Calu3 (cell line): Measurements from ENCODE around the gene DUSP7. TPM values are rescaled to one million over a fixed set of nuclear protein-coding genes. Genes with fewer than 3 reads are reported as not detected.

Experiments
- BruUV-seq: library from RNA; stranded (reverse); fragments of 400-500 nt; replicated peaks from 2 replicates; lab custom pipeline; 2021; lab: Mats Ljungman, UMichigan
- CTCF ChIA-PET: fragments of 300-600 bp; sonication (Branson Sonifier 250); formaldehyde crosslinking; loops from one replicate; lab custom pipeline; 2022; ENCODE audit warnings: antibody characterized with exemption; lab: Charles Lee
- DNase-seq: peaks from one replicate; pipeline ENCODE4 v3.0.0; 2022
- H3K27ac Mint-ChIP-seq: one replicate; pipeline ENCODE4 v1.8.0; 2022; ENCODE audit warnings: mixed read lengths; ENCODE audit not compliant: unreplicated experiment
- H3K27me3 Mint-ChIP-seq: one replicate; pipeline ENCODE4 v1.8.0; 2022; ENCODE audit warnings: mixed read lengths; ENCODE audit not compliant: unreplicated experiment
- H3K36me3 Mint-ChIP-seq: one replicate; pipeline ENCODE4 v1.8.0; 2022; ENCODE audit warnings: mild to moderate bottlenecking, moderate library complexity, mixed read lengths; ENCODE audit not compliant: insufficient read depth, unreplicated experiment
- H3K4me1 Mint-ChIP-seq: one replicate; pipeline ENCODE4 v1.8.0; 2022; ENCODE audit warnings: mild to moderate bottlenecking, low read depth, mixed read lengths; ENCODE audit not compliant: unreplicated experiment
- H3K4me3 Mint-ChIP-seq: one replicate; pipeline ENCODE4 v1.8.0; 2022; ENCODE audit warnings: mild to moderate bottlenecking, low read depth, moderate library complexity, mixed read lengths; ENCODE audit not compliant: unreplicated experiment
- H3K9me3 Mint-ChIP-seq: one replicate; pipeline ENCODE4 v1.8.0; 2022; ENCODE audit warnings: low read depth, mixed read lengths; ENCODE audit not compliant: unreplicated experiment
- intact Hi-C: fragments of 100-400 bp; cut with micrococcal nuclease; formaldehyde crosslinking; loops from one replicate; pipeline ENCODE4 v1.10.0; 2022; ENCODE audit not compliant: unreplicated experiment
- total RNA-seq: library from RNA; stranded (reverse); gene quantifications from 2 replicates; pipeline ENCODE4 v1.2.3, GENCODE V29; 2022
- TF ChIP-seq, protein P1 (sequence below): fragments of 200-600 bp; IDR thresholded peaks from one replicate; pipeline ENCODE4 v1.8.0; 2022; ENCODE audit warnings: antibody characterized with exemption; ENCODE audit not compliant: unreplicated experiment

Gene DUSP7
- total RNA-seq, 1 experiment from 2014 or later = 7.7 TPM

- CTCF ChIA-PET = interaction anchor here (0.6 kb wide), 1 partner anchor 88 kb away, joined by 3 read pairs; no protein-coding TSS in a partner anchor
- no peak overlapping the region for H3K27ac Mint-ChIP-seq
- DNase-seq = no peak
- H3K27me3 Mint-ChIP-seq = no peaks in the 10 kb centered on the region
- no peaks in the 10 kb centered on the region for H3K9me3 Mint-ChIP-seq
- no TSS peak for BruUV-seq
- H3K36me3 Mint-ChIP-seq = peaks cover 4% of the 10 kb centered on the region
- H3K4me3 Mint-ChIP-seq = no peak overlapping the region
- TF ChIP-seq, protein P1, sequence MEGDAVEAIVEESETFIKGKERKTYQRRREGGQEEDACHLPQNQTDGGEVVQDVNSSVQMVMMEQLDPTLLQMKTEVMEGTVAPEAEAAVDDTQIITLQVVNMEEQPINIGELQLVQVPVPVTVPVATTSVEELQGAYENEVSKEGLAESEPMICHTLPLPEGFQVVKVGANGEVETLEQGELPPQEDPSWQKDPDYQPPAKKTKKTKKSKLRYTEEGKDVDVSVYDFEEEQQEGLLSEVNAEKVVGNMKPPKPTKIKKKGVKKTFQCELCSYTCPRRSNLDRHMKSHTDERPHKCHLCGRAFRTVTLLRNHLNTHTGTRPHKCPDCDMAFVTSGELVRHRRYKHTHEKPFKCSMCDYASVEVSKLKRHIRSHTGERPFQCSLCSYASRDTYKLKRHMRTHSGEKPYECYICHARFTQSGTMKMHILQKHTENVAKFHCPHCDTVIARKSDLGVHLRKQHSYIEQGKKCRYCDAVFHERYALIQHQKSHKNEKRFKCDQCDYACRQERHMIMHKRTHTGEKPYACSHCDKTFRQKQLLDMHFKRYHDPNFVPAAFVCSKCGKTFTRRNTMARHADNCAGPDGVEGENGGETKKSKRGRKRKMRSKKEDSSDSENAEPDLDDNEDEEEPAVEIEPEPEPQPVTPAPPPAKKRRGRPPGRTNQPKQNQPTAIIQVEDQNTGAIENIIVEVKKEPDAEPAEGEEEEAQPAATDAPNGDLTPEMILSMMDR = no peak
- intact Hi-C loops = no loop called here
- H3K4me1 Mint-ChIP-seq = peaks cover 2% of the 10 kb centered on the region
Measured at GRCh38 chr3:52093756-52094545, 37.6 kb upstream of the DUSP7 start.

- Mint-ChIP-seq H3K4me1 (no peaks in the 10 kb centered on the region), H3K9me3 (no peaks in the 10 kb centered on the region), H3K27me3 (no peaks in the 10 kb centered on the region), H3K4me3 (no peak overlapping the region), H3K27ac (no peak overlapping the region), H3K36me3 (no peaks in the 10 kb centered on the region)
- no peak for DNase-seq
- no TSS peak for BruUV-seq
- intact Hi-C loops = no loop called here
- TF ChIP-seq, protein P1 = no peak
- CTCF ChIA-PET = no interaction called here
Measured at GRCh38 chr3:52092891-52093290, 36.5 kb upstream of the DUSP7 start.

- no peak overlapping the region for H3K4me3 Mint-ChIP-seq
- no peaks in the 10 kb centered on the region for H3K9me3 Mint-ChIP-seq
- H3K27ac Mint-ChIP-seq = no peak overlapping the region
- intact Hi-C loops = no loop called here
- TF ChIP-seq, protein P1 = no peak
- no peak for DNase-seq
- H3K4me1 Mint-ChIP-seq = no peaks in the 10 kb centered on the region
- CTCF ChIA-PET = no interaction called here
- no TSS peak for BruUV-seq
- H3K27me3 Mint-ChIP-seq = no peaks in the 10 kb centered on the region
- no peaks in the 10 kb centered on the region for H3K36me3 Mint-ChIP-seq
Measured at GRCh38 chr3:52092271-52092660, 35.9 kb upstream of the DUSP7 start.

GRCh38 chr3:52091586-52092270, 35.4 kb upstream of the DUSP7 start:
- CTCF ChIA-PET = no interaction called here
- no peaks in the 10 kb centered on the region for H3K4me1 Mint-ChIP-seq
- intact Hi-C loops = no loop called here
- no peak overlapping the region for H3K4me3 Mint-ChIP-seq
- no peak for DNase-seq
- H3K36me3 Mint-ChIP-seq = no peaks in the 10 kb centered on the region
- H3K27ac Mint-ChIP-seq = no peak overlapping the region
- BruUV-seq = no TSS peak
- no peaks in the 10 kb centered on the region for H3K9me3 Mint-ChIP-seq
- no peaks in the 10 kb centered on the region for H3K27me3 Mint-ChIP-seq
- TF ChIP-seq, protein P1 = no peak
